Fibroblast of peridontal ligament (primary cell): ENCODE data around the gene METTL5.
"Not testable (repeated sequence)": the region's sequence is repeated elsewhere in the genome, so short reads cannot be mapped to it uniquely, and the experiment has no call there.

Source experiments
- DNase-seq: peaks from one replicate; pipeline ENCODE4 v3.0.0-alpha.2; 2010; ENCODE audit errors: extremely low read depth

METTL5 gene

GRCh38 chr2:169824373-169825333 lies at the start of gene METTL5:
Gene METTL5 (minus strand): TSS chr2:169824905. CDS start chr2:169824597, 308 bp downstream.
- DNase-seq: peak; percentile 66

- DNase-seq: no peak
These were observed 47.3 kb upstream of the METTL5 start for GRCh38 chr2:169871994-169872393.

- not testable (repeated sequence) for DNase-seq
These were observed 46.7 kb upstream of the METTL5 start for GRCh38 chr2:169871369-169871768.

GRCh38 chr2:169868951-169869350 lies 44.2 kb upstream of the METTL5 start:
- no peak for DNase-seq

GRCh38 chr2:169867579-169867978 lies 42.9 kb upstream of the METTL5 start:
- DNase-seq: no peak

- DNase-seq: not testable (repeated sequence)
These were observed 41.5 kb upstream of the METTL5 start for GRCh38 chr2:169866230-169866629.

- no peak for DNase-seq
These were observed 40.8 kb upstream of the METTL5 start for GRCh38 chr2:169865492-169865891.

- DNase-seq: peak; percentile 34
These were observed 38.1 kb upstream of the METTL5 start for GRCh38 chr2:169862816-169863215.

- no peak for DNase-seq
These were observed 35.4 kb upstream of the METTL5 start for GRCh38 chr2:169860149-169860548.

- DNase-seq: no peak
These were observed 34.7 kb upstream of the METTL5 start for GRCh38 chr2:169859423-169859822.

- DNase-seq: not testable (repeated sequence)
These were observed 30.9 kb upstream of the METTL5 start for GRCh38 chr2:169855281-169856258.

GRCh38 chr2:169853041-169853668 lies 28.4 kb upstream of the METTL5 start:
- DNase-seq: no peak

GRCh38 chr2:169849710-169850109 lies 25.0 kb upstream of the METTL5 start:
- no peak for DNase-seq

GRCh38 chr2:169848959-169849693 lies 24.4 kb upstream of the METTL5 start:
- DNase-seq: not testable (repeated sequence)

GRCh38 chr2:169845016-169845415 lies 20.3 kb upstream of the METTL5 start:
- peak; percentile 25 for DNase-seq

- DNase-seq: not testable (repeated sequence)
These were observed 16.9 kb upstream of the METTL5 start for GRCh38 chr2:169841625-169842024.

- no peak for DNase-seq
These were observed 16.0 kb upstream of the METTL5 start for GRCh38 chr2:169840747-169841142.

GRCh38 chr2:169839954-169840746 lies 15.4 kb upstream of the METTL5 start:
- no peak for DNase-seq

- no peak for DNase-seq
These were observed 14.2 kb upstream of the METTL5 start for GRCh38 chr2:169838743-169839489.
